Middle frontal gyrus (tissue), 1 donor: Measurements from ENCODE around the gene SLIT1.

Source experiments
- DNase-seq: peaks from one replicate; pipeline ENCODE4 v3.0.0-alpha.2; 2015; ENCODE audit warnings: low spot score; ENCODE audit errors: extremely low spot score

The SLIT1 gene

GRCh38 chr10:97140049-97140846 is 45.5 kb downstream of the SLIT1 start:
- DNase-seq, result no peak

GRCh38 chr10:97139651-97140048 is 46.1 kb downstream of the SLIT1 start:
- no peak for DNase-seq

GRCh38 chr10:97138846-97139245 is 46.9 kb downstream of the SLIT1 start:
- no peak for DNase-seq

- DNase-seq, result no peak
Measured at GRCh38 chr10:97138174-97138573, 47.6 kb downstream of the SLIT1 start.

GRCh38 chr10:97136756-97137155 is 49.0 kb downstream of the SLIT1 start:
- DNase-seq, result no peak

GRCh38 chr10:97135464-97135863 is 50.3 kb downstream of the SLIT1 start:
- DNase-seq, result no peak

GRCh38 chr10:97134983-97135382 is 50.8 kb downstream of the SLIT1 start:
- no peak for DNase-seq

GRCh38 chr10:97134110-97134509 is 51.6 kb downstream of the SLIT1 start:
- no peak for DNase-seq

- no peak for DNase-seq
Measured at GRCh38 chr10:97132273-97132672, 53.5 kb downstream of the SLIT1 start.

- peak; percentile 68 for DNase-seq
Measured at GRCh38 chr10:97131666-97132065, 54.1 kb downstream of the SLIT1 start.

- DNase-seq, result no peak
Measured at GRCh38 chr10:97131181-97131628, 54.6 kb downstream of the SLIT1 start.

GRCh38 chr10:97129666-97130065 is 56.1 kb downstream of the SLIT1 start:
- no peak for DNase-seq

- peak; percentile 31 for DNase-seq
Measured at GRCh38 chr10:97128516-97129154, 57.1 kb downstream of the SLIT1 start.

GRCh38 chr10:97128039-97128492 is 57.7 kb downstream of the SLIT1 start:
- no peak for DNase-seq

- DNase-seq, result no peak
Measured at GRCh38 chr10:97127509-97127908, 58.2 kb downstream of the SLIT1 start.

- no peak for DNase-seq
Measured at GRCh38 chr10:97124211-97124610, 61.5 kb downstream of the SLIT1 start.

- no peak for DNase-seq
Measured at GRCh38 chr10:97123765-97124164, 62.0 kb downstream of the SLIT1 start.

- DNase-seq, result no peak
Measured at GRCh38 chr10:97121041-97121440, 64.7 kb downstream of the SLIT1 start.

- no peak for DNase-seq
Measured at GRCh38 chr10:97120370-97120769, 65.4 kb downstream of the SLIT1 start.

GRCh38 chr10:97119058-97119745 is 66.6 kb downstream of the SLIT1 start:
- DNase-seq, result no peak

- DNase-seq, result no peak
Measured at GRCh38 chr10:97117372-97117771, 68.4 kb downstream of the SLIT1 start.
